Left ventricle myocardium inferior (tissue), 1 donor: ENCODE results near the gene DRC1. TPM values are rescaled to one million over a fixed set of nuclear protein-coding genes. Genes with fewer than 3 reads are reported as not detected.
"Not testable (repeated sequence)": the region's sequence is repeated elsewhere in the genome, so short reads cannot be mapped to it uniquely, and the experiment has no call there.

ENCODE experiments used
- DNase-seq: peaks from one replicate; pipeline ENCODE4 v3.0.0-alpha.2; 2020
- H3K27ac ChIP-seq: fragments of 200-600 bp; replicated peaks from 2 replicates; pipeline ENCODE4 v1.8.0; 2021
- H3K27me3 ChIP-seq: fragments of 200-600 bp; 2 replicates; pipeline ENCODE4 v1.8.0; 2021; ENCODE audit warnings: low read depth
- H3K36me3 ChIP-seq: fragments of 200-600 bp; 2 replicates; pipeline ENCODE4 v1.8.0; 2021
- H3K4me1 ChIP-seq: fragments of 200-600 bp; 2 replicates; pipeline ENCODE4 v1.8.0; 2021
- H3K4me3 ChIP-seq: fragments of 200-600 bp; 2 replicates; pipeline ENCODE4 v1.8.0; 2021; ENCODE audit warnings: mild to moderate bottlenecking, moderate library complexity
- H3K9me3 ChIP-seq: fragments of 200-600 bp; replicated peaks from 2 replicates; pipeline ENCODE4 v1.8.0; 2021
- intact Hi-C: fragments of 100-400 bp; cut with micrococcal nuclease; formaldehyde crosslinking; loops from one replicate; pipeline ENCODE4 v1.11.0; 2022
- total RNA-seq: library from RNA; stranded (reverse); fragmentation: NEBNext Ultra II Directional; extraction: Animal tissue kit (Norgen Biotek cat#: 25700); gene quantifications from one replicate; pipeline ENCODE4 v1.2.1, GENCODE V29; 2021
- TF ChIP-seq, protein P1 (sequence below): fragments of 200-600 bp; IDR thresholded peaks from 2 replicates; pipeline ENCODE4 v1.8.0; 2021; ENCODE audit warnings: antibody characterized with exemption, mild to moderate bottlenecking, borderline replicate concordance
- donor health status: DM: no; HTN: yes; CAD: no; lungs with severe emphysema.

DRC1 gene
- total RNA-seq, 1 donor from 2014 or later = not detected

DNA sequence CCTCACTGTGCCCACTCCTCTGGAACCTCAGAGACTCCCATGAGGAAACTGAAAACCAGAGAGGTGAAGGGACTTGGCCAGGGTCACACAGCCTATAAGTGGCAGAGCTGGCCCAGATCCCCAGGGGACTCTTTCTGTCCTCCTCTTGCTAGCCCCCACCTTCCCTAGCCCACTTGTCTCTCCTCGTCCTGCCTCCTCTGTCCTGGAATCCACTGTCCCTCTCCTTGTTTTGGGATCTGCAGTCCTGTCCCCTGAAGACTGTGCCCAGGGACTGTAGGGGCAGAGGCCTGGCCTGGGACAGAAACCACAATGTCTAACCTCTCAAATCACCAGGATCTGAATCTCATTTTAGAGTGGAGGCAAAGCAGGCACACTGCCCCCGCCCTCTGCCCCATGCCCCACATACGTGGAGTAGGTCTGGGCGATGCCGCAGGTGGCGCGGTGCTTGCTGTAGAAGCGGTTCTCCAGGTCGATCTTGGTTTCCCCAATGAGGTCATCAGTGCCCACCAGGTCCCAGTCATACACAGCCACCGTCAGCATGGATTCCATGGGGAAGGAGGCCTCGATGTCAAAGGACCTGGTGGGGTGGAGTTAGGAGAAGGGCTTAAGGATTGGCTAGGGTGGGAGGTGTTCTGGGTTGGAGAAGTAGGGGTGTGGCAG lies 63.7 kb downstream of the DRC1 start:
- TF ChIP-seq, protein P1, sequence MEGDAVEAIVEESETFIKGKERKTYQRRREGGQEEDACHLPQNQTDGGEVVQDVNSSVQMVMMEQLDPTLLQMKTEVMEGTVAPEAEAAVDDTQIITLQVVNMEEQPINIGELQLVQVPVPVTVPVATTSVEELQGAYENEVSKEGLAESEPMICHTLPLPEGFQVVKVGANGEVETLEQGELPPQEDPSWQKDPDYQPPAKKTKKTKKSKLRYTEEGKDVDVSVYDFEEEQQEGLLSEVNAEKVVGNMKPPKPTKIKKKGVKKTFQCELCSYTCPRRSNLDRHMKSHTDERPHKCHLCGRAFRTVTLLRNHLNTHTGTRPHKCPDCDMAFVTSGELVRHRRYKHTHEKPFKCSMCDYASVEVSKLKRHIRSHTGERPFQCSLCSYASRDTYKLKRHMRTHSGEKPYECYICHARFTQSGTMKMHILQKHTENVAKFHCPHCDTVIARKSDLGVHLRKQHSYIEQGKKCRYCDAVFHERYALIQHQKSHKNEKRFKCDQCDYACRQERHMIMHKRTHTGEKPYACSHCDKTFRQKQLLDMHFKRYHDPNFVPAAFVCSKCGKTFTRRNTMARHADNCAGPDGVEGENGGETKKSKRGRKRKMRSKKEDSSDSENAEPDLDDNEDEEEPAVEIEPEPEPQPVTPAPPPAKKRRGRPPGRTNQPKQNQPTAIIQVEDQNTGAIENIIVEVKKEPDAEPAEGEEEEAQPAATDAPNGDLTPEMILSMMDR = no peak
- DNase-seq = no peak
- peaks cover 15% of the 10 kb centered on the region for H3K9me3 ChIP-seq
- no peak overlapping the region for H3K27ac ChIP-seq
- no peaks in the 10 kb centered on the region for H3K27me3 ChIP-seq
- no peaks in the 10 kb centered on the region for H3K36me3 ChIP-seq
- intact Hi-C loops = no loop called here
- H3K4me3 ChIP-seq = no peak overlapping the region
- no peaks in the 10 kb centered on the region for H3K4me1 ChIP-seq

GRCh38 chr2:26465981-26466471 lies 64.3 kb downstream of the DRC1 start:
- TF ChIP-seq, protein P1 = no peak
- no peaks in the 10 kb centered on the region for H3K27me3 ChIP-seq
- H3K27ac ChIP-seq = no peak overlapping the region
- no peaks in the 10 kb centered on the region for H3K4me1 ChIP-seq
- intact Hi-C loops = no loop called here
- DNase-seq = no peak
- no peak overlapping the region for H3K4me3 ChIP-seq
- no peaks in the 10 kb centered on the region for H3K36me3 ChIP-seq
- peaks cover 15% of the 10 kb centered on the region for H3K9me3 ChIP-seq

DNA sequence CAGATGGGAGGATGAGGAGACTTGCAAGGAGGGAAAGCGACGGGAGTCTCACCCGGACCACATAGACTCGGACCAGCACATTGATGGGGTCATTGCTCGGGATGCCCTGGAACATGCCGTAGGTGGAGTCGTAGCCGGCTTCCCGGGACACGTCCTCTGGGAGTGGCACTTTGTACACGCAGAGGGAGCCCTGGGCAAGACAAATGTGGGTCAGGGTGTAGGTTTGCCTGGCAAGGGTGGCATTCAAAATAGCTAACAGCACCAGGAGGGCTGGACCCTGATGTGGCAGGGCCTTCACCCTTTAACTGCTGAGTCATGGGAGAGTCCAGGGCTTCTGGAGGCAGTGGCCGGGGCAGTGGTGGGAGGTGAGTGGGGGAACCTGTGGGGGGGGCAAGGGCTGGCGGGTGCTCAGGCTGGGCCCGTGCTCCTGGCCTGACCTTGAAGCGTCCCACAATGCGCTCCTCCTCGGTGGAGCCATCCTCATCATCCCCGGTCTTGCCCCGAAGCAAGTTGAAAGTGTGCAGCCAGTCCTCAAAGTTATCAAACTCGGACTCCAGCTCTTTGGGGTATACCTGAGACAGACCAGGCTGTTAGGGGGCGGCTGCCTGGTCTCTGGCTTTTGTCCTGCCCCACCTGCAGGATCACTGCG lies 65.1 kb downstream of the DRC1 start:
- no peak for DNase-seq
- Histone ChIP-seq H3K27ac (no peak overlapping the region), H3K4me1 (no peaks in the 10 kb centered on the region), H3K9me3 (peaks cover 15% of the 10 kb centered on the region), H3K27me3 (no peaks in the 10 kb centered on the region), H3K36me3 (no peaks in the 10 kb centered on the region), H3K4me3 (no peak overlapping the region)
- TF ChIP-seq, protein P1 = no peak
- intact Hi-C loops = no loop called here

- H3K27ac ChIP-seq, H3K36me3 ChIP-seq, intact Hi-C loops, DNase-seq, H3K4me3 ChIP-seq, H3K27me3 ChIP-seq, H3K4me1 ChIP-seq: not testable (repeated sequence)
- peaks cover 15% of the 10 kb centered on the region for H3K9me3 ChIP-seq
Observed at GRCh38 chr2:26468544-26468943, 66.8 kb downstream of the DRC1 start.

- H3K4me3 ChIP-seq = no peak overlapping the region
- no peak for DNase-seq
- H3K27me3 ChIP-seq = no peaks in the 10 kb centered on the region
- no peaks in the 10 kb centered on the region for H3K36me3 ChIP-seq
- peaks cover 15% of the 10 kb centered on the region for H3K9me3 ChIP-seq
- H3K27ac ChIP-seq = no peak overlapping the region
- H3K4me1 ChIP-seq = no peaks in the 10 kb centered on the region
- TF ChIP-seq, protein P1 = peak; percentile 48
- intact Hi-C loops = no loop called here
Observed at GRCh38 chr2:26469092-26469710, 67.5 kb downstream of the DRC1 start.

GRCh38 chr2:26469955-26470354 lies 68.2 kb downstream of the DRC1 start:
- no peak overlapping the region for H3K4me3 ChIP-seq
- no peak for DNase-seq
- peaks cover 15% of the 10 kb centered on the region for H3K9me3 ChIP-seq
- H3K36me3 ChIP-seq = no peaks in the 10 kb centered on the region
- TF ChIP-seq, protein P1 = no peak
- intact Hi-C loops = no loop called here
- H3K4me1 ChIP-seq = no peaks in the 10 kb centered on the region
- H3K27me3 ChIP-seq = no peaks in the 10 kb centered on the region
- H3K27ac ChIP-seq = no peak overlapping the region
